Ishikawa (cell line): ENCODE measurements around the gene RTN4RL2.

Experiments
- EGR1 ChIP-seq: IDR thresholded peaks from 2 replicates; pipeline ENCODE4 v1.6.1; 2012
- EP300 ChIP-seq: IDR thresholded peaks from 2 replicates; pipeline ENCODE4 v1.6.1; 2012; ENCODE audit warnings: borderline replicate concordance
- FOXM1 ChIP-seq: IDR thresholded peaks from 2 replicates; pipeline ENCODE4 v1.6.1; 2012; ENCODE audit warnings: low read depth, borderline replicate concordance
- MAX ChIP-seq: IDR thresholded peaks from 2 replicates; pipeline ENCODE4 v1.6.1; 2012
- NFIC ChIP-seq: IDR thresholded peaks from 2 replicates; pipeline ENCODE4 v1.6.1; 2012
- RAD21 ChIP-seq: IDR thresholded peaks from 2 replicates; pipeline ENCODE4 v1.6.1; 2012; ENCODE audit warnings: low read depth
- TAF1 ChIP-seq: IDR thresholded peaks from 2 replicates; pipeline ENCODE4 v1.6.1; 2012; ENCODE audit warnings: low read depth, mild to moderate bottlenecking
- TCF12 ChIP-seq: IDR thresholded peaks from 2 replicates; pipeline ENCODE4 v1.6.1; 2012; ENCODE audit warnings: low read depth
- TEAD4 ChIP-seq: IDR thresholded peaks from 2 replicates; pipeline ENCODE4 v1.6.1; 2012
- USF1 ChIP-seq: IDR thresholded peaks from 2 replicates; pipeline ENCODE4 v1.6.1; 2012
- TF ChIP-seq, protein P1 (sequence below): IDR thresholded peaks from 2 replicates; pipeline ENCODE4 v1.6.1; 2012; ENCODE audit warnings: low read depth, mild to moderate bottlenecking

GRCh38 chr11:57516061-57516443, 55.7 kb downstream of the RTN4RL2 start:
- TF ChIP-seq EP300 (no peak), USF1 (no peak), RAD21 (no peak), FOXM1 (no peak), TCF12 (no peak), TAF1 (no peak), TEAD4 (no peak), MAX (no peak), NFIC (no peak), EGR1 (no peak)
- TF ChIP-seq, protein P1, sequence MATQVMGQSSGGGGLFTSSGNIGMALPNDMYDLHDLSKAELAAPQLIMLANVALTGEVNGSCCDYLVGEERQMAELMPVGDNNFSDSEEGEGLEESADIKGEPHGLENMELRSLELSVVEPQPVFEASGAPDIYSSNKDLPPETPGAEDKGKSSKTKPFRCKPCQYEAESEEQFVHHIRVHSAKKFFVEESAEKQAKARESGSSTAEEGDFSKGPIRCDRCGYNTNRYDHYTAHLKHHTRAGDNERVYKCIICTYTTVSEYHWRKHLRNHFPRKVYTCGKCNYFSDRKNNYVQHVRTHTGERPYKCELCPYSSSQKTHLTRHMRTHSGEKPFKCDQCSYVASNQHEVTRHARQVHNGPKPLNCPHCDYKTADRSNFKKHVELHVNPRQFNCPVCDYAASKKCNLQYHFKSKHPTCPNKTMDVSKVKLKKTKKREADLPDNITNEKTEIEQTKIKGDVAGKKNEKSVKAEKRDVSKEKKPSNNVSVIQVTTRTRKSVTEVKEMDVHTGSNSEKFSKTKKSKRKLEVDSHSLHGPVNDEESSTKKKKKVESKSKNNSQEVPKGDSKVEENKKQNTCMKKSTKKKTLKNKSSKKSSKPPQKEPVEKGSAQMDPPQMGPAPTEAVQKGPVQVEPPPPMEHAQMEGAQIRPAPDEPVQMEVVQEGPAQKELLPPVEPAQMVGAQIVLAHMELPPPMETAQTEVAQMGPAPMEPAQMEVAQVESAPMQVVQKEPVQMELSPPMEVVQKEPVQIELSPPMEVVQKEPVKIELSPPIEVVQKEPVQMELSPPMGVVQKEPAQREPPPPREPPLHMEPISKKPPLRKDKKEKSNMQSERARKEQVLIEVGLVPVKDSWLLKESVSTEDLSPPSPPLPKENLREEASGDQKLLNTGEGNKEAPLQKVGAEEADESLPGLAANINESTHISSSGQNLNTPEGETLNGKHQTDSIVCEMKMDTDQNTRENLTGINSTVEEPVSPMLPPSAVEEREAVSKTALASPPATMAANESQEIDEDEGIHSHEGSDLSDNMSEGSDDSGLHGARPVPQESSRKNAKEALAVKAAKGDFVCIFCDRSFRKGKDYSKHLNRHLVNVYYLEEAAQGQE, result no peak
